Keratinocyte (primary cell): ENCODE data around the gene SIGLEC15.

Experiments
- EZH2 ChIP-seq: IDR thresholded peaks from one replicate; pipeline ENCODE4 v1.6.1; 2012; ENCODE audit warnings: inconsistent platforms, mild to moderate bottlenecking, low read length, moderate library complexity
- TF ChIP-seq, protein P1 (sequence below), 3 experiments: IDR thresholded peaks in 1 of 3; conservative IDR thresholded peaks in 1 of 3; optimal IDR thresholded peaks in 1 of 3; 2 replicates in 2 of 3; 3 replicates in 1 of 3; pipeline versions ENCODE3 to v1.5.1; 2011; ENCODE audit warnings: low read length in 3 of 3, mild to moderate bottlenecking in 3 of 3, moderate library complexity in 2 of 3, control low read depth in 1 of 3, inconsistent platforms in 1 of 3; ENCODE audit not compliant: insufficient read depth in 2 of 3; ENCODE audit errors: extremely low read depth in 1 of 3

GRCh38 chr18:45860971-45861370 is 35.5 kb downstream of the SIGLEC15 start:
- TF ChIP-seq, protein P1, sequence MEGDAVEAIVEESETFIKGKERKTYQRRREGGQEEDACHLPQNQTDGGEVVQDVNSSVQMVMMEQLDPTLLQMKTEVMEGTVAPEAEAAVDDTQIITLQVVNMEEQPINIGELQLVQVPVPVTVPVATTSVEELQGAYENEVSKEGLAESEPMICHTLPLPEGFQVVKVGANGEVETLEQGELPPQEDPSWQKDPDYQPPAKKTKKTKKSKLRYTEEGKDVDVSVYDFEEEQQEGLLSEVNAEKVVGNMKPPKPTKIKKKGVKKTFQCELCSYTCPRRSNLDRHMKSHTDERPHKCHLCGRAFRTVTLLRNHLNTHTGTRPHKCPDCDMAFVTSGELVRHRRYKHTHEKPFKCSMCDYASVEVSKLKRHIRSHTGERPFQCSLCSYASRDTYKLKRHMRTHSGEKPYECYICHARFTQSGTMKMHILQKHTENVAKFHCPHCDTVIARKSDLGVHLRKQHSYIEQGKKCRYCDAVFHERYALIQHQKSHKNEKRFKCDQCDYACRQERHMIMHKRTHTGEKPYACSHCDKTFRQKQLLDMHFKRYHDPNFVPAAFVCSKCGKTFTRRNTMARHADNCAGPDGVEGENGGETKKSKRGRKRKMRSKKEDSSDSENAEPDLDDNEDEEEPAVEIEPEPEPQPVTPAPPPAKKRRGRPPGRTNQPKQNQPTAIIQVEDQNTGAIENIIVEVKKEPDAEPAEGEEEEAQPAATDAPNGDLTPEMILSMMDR (optimal IDR thresholded peaks at IDR 0.05 in 1 of 3, IDR thresholded peaks at IDR 0.05 in 1 of 3, conservative IDR thresholded peaks at IDR 0.05 in 1 of 3; ENCODE audit: extremely low read depth in 1 of 3, insufficient read depth in 2 of 3, low read length in 3 of 3), result no peak
- TF ChIP-seq EZH2, result no peak
